Loucy (cell line): Measurements from ENCODE around the gene RFC4.
A peak's percentile ranks its signal among the peaks of the same experiment; 100 is the strongest.
"Not testable (repeated sequence)": the region's sequence is repeated elsewhere in the genome, so short reads cannot be mapped to it uniquely, and the experiment has no call there.

Source experiments
- H2AFZ ChIP-seq: fragments of 200-600 bp; sonication (generic); 2 replicates; pipeline ENCODE4 v1.6.0; 2016; ENCODE audit warnings: antibody characterized with exemption, mild to moderate bottlenecking, low read length, moderate library complexity
- H3F3A ChIP-seq: fragments of 200-600 bp; 2 replicates; pipeline ENCODE4 v1.6.0; 2016; ENCODE audit warnings: antibody characterized with exemption, low read depth, mild to moderate bottlenecking
- H3K27me3 ChIP-seq: fragments of 200-600 bp; sonication (generic); 2 replicates; pipeline ENCODE4 v1.6.1; 2014; ENCODE audit warnings: low read length, mild to moderate bottlenecking; ENCODE audit not compliant: insufficient read depth, poor library complexity, severe bottlenecking
- H3K36me3 ChIP-seq: fragments of 200-600 bp; sonication (generic); 2 replicates; pipeline ENCODE4 v1.6.1; 2016; ENCODE audit warnings: low read length; ENCODE audit not compliant: insufficient read depth
- H3K4me1 ChIP-seq: fragments of 200-600 bp; sonication (generic); 2 replicates; pipeline ENCODE4 v1.5.1; 2014; ENCODE audit warnings: low read length, mild to moderate bottlenecking; ENCODE audit not compliant: insufficient read depth, poor library complexity, severe bottlenecking
- H3K4me2 ChIP-seq: fragments of 200-600 bp; sonication (generic); 2 replicates; pipeline ENCODE4 v1.6.0; 2014; ENCODE audit warnings: antibody characterized with exemption, low read length, low read depth, mild to moderate bottlenecking; ENCODE audit not compliant: poor library complexity, severe bottlenecking
- H3K4me3 ChIP-seq: fragments of 200-600 bp; sonication (generic); 2 replicates; pipeline ENCODE4 v1.5.1; 2014; ENCODE audit warnings: low read length, mild to moderate bottlenecking, mixed read lengths; ENCODE audit not compliant: poor library complexity, severe bottlenecking
- H3K79me2 ChIP-seq: fragments of 200-600 bp; sonication (generic); 2 replicates; pipeline ENCODE4 v1.6.1; 2014; ENCODE audit warnings: low read length; ENCODE audit not compliant: insufficient read depth
- H3K9ac ChIP-seq: fragments of 200-600 bp; sonication (generic); 2 replicates; pipeline ENCODE4 v1.6.0; 2014; ENCODE audit warnings: mild to moderate bottlenecking, low read depth, low read length, moderate library complexity; ENCODE audit not compliant: poor library complexity, severe bottlenecking
- H3K9me2 ChIP-seq: fragments of 200-600 bp; sonication (generic); replicated peaks from 2 replicates; pipeline ENCODE4 v1.6.1; 2016; ENCODE audit warnings: low read depth, low read length, mixed read lengths
- H3K9me3 ChIP-seq: fragments of 200-600 bp; sonication (generic); 2 replicates; pipeline ENCODE4 v1.6.1; 2014; ENCODE audit warnings: mild to moderate bottlenecking, antibody characterized with exemption, low read length, low read depth; ENCODE audit not compliant: insufficient read depth
- H4K20me1 ChIP-seq: fragments of 200-600 bp; sonication (generic); 2 replicates; pipeline ENCODE4 v1.6.0; 2014; ENCODE audit warnings: antibody characterized with exemption, low read length, mild to moderate bottlenecking; ENCODE audit not compliant: insufficient read depth, poor library complexity, severe bottlenecking
- CTCF ChIP-seq: fragments of 200-600 bp; sonication (generic); conservative IDR thresholded peaks from 2 replicates; pipeline ENCODE4 v1.5.1; 2014; ENCODE audit warnings: mild to moderate bottlenecking, antibody characterized with exemption, low read length
- EZH2phosphoT487 ChIP-seq: fragments of 200-600 bp; IDR thresholded peaks from 2 replicates; pipeline ENCODE4 v1.6.1; 2018; ENCODE audit warnings: antibody characterized with exemption, mild to moderate bottlenecking, moderate library complexity, borderline replicate concordance

The RFC4 gene

GRCh38 chr3:186815435-186815834, 9.2 kb upstream of the RFC4 start:
- Histone ChIP-seq H3K9me2 (no peaks in the 10 kb centered on the region), H3K27me3 (no peaks in the 10 kb centered on the region), H3K79me2 (no peaks in the 10 kb centered on the region), H3K9ac (no peak overlapping the region), H2AFZ (peak overlapping the region; percentile 47; the same call in 1 of the 2 replicates), H3F3A (no peaks in the 10 kb centered on the region), H3K36me3 (no peaks in the 10 kb centered on the region), H3K4me2 (no peak overlapping the region), H3K4me1 (peaks cover 9% of the 10 kb centered on the region), H3K4me3 (no peak overlapping the region), H3K9me3 (no peaks in the 10 kb centered on the region), H4K20me1 (no peaks in the 10 kb centered on the region)
- TF ChIP-seq EZH2phosphoT487 (no peak), CTCF (no peak)

GRCh38 chr3:186814100-186814499, 7.8 kb upstream of the RFC4 start:
- no peaks in the 10 kb centered on the region for H3K36me3 ChIP-seq
- no peaks in the 10 kb centered on the region for H3K27me3 ChIP-seq
- no peak overlapping the region for H3K4me2 ChIP-seq
- TF ChIP-seq CTCF: no peak
- TF ChIP-seq EZH2phosphoT487: no peak
- H3K4me3 ChIP-seq: no peak overlapping the region
- no peak overlapping the region for H2AFZ ChIP-seq
- no peaks in the 10 kb centered on the region for H4K20me1 ChIP-seq
- no peaks in the 10 kb centered on the region for H3K9me2 ChIP-seq
- H3F3A ChIP-seq: no peaks in the 10 kb centered on the region
- peaks cover 9% of the 10 kb centered on the region for H3K4me1 ChIP-seq
- H3K9ac ChIP-seq: no peak overlapping the region
- H3K9me3 ChIP-seq: no peaks in the 10 kb centered on the region
- no peaks in the 10 kb centered on the region for H3K79me2 ChIP-seq

- H3K27me3 ChIP-seq, H3K9me3 ChIP-seq, H3K36me3 ChIP-seq, H3K9ac ChIP-seq, H2AFZ ChIP-seq, H3K4me2 ChIP-seq, H4K20me1 ChIP-seq, H3K79me2 ChIP-seq, H3K9me2 ChIP-seq, H3K4me3 ChIP-seq, H3F3A ChIP-seq: not testable (repeated sequence)
- peaks cover 17% of the 10 kb centered on the region for H3K4me1 ChIP-seq
These were observed 5.0 kb upstream of the RFC4 start for GRCh38 chr3:186811313-186811712.

- Histone ChIP-seq H3K9ac (no peak overlapping the region), H3K79me2 (peaks cover 8% of the 10 kb centered on the region)
These were observed 4.2 kb upstream of the RFC4 start for GRCh38 chr3:186810336-186810996.

More at GRCh38 chr3:186810336-186810996, 4.2 kb upstream of the RFC4 start:
- Histone ChIP-seq H3K36me3 (no peaks in the 10 kb centered on the region), H3K9me3 (no peaks in the 10 kb centered on the region), H4K20me1 (no peaks in the 10 kb centered on the region), H3K4me3 (no peak overlapping the region), H3K4me1 (peaks cover 18% of the 10 kb centered on the region), H3K9me2 (no peaks in the 10 kb centered on the region), H2AFZ (no peak overlapping the region), H3K27me3 (no peaks in the 10 kb centered on the region), H3K4me2 (no peak overlapping the region), H3F3A (no peaks in the 10 kb centered on the region)
- no peak for TF ChIP-seq EZH2phosphoT487
- TF ChIP-seq CTCF: no peak
